OCI-LY3 (cell line): ENCODE results near the gene PIGC.
A peak's percentile ranks its signal among the peaks of the same experiment; 100 is the strongest.

ENCODE experiments used
- EZH2phosphoT487 ChIP-seq: fragments of 200-600 bp; shearing (Covaris generic); IDR thresholded peaks from 2 replicates; pipeline ENCODE4 v1.6.1; 2018; ENCODE audit warnings: antibody characterized with exemption, mixed run types, low read depth
- TF ChIP-seq, protein P1 (sequence below): fragments of 200-600, 300-600 bp; sonication (generic); IDR thresholded peaks from 2 replicates; pipeline ENCODE4 v1.5.1; 2014; ENCODE audit warnings: antibody characterized with exemption, low read length, low read depth

DNA sequence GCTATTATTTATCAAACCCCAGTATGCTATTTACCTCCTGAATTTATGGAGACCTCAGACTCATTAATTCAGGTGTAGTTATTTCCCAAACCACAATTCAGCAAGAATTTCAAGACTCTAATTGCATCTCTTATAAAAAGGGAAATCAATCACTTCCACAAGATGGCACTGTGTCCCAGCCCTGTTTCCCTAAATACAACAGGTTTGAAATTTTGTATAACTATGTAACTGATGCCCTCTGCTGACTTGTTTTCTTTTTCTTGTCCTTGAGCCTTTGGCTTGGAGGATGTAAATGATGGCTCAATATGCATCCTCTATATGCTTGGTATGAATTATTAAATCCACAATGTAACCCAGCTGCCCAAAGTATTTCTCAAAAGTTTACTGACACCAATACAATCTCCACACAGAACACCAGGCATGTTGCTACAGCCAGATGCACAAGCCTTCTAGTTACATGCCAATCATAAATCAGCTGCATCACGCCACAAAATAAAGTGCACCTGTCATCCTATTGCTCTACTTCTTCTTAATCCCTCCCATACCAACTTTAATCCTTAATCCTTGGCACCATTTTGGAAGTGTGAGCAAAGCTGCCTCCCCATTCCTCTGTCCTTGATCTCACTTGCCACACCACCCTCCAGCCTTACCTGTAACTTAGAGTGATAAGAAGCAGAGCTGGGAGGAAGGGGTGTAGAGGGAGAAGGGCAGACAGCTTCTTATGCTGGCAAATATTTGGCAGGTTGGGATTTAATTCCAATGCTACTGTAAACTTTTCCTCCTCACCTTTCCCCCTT, 14.3 kb downstream of the PIGC start:
- TF ChIP-seq, protein P1, sequence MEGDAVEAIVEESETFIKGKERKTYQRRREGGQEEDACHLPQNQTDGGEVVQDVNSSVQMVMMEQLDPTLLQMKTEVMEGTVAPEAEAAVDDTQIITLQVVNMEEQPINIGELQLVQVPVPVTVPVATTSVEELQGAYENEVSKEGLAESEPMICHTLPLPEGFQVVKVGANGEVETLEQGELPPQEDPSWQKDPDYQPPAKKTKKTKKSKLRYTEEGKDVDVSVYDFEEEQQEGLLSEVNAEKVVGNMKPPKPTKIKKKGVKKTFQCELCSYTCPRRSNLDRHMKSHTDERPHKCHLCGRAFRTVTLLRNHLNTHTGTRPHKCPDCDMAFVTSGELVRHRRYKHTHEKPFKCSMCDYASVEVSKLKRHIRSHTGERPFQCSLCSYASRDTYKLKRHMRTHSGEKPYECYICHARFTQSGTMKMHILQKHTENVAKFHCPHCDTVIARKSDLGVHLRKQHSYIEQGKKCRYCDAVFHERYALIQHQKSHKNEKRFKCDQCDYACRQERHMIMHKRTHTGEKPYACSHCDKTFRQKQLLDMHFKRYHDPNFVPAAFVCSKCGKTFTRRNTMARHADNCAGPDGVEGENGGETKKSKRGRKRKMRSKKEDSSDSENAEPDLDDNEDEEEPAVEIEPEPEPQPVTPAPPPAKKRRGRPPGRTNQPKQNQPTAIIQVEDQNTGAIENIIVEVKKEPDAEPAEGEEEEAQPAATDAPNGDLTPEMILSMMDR, result peak; percentile 98
- TF ChIP-seq EZH2phosphoT487, result no peak
